GM23338 (cell line): ENCODE measurements around the gene HPGD. TPM values are rescaled to one million over a fixed set of nuclear protein-coding genes. Genes with fewer than 3 reads are reported as not detected.

Experiments used
- ATAC-seq: fragments of 200-7000 bp; cut with Tn5 transposase; 3 replicates; pipeline ENCODE4 v1.9.1; 2020
- DNase-seq: peaks from one replicate; pipeline ENCODE4 v3.0.0-alpha.2; 2015; ENCODE audit warnings: low spot score
- H2AFZ ChIP-seq: fragments of 200-600 bp; sonication (generic); 2 replicates; pipeline ENCODE4 v1.8.0; 2016; ENCODE audit warnings: antibody characterized with exemption, mild to moderate bottlenecking, moderate library complexity
- H3F3A ChIP-seq: fragments of 200-600 bp; sonication (generic); replicated peaks from 2 replicates; pipeline ENCODE4 v1.8.0; 2017; ENCODE audit warnings: antibody characterized with exemption, mixed run types, low read depth
- H3K27ac ChIP-seq: fragments of 200-600 bp; sonication (generic); 2 replicates; pipeline ENCODE4 v1.6.1; 2016; ENCODE audit warnings: low read depth
- H3K27me3 ChIP-seq: fragments of 200-600 bp; sonication (generic); 2 replicates; pipeline ENCODE4 v1.8.0; 2016; ENCODE audit warnings: mild to moderate bottlenecking, mixed run types, moderate library complexity; ENCODE audit not compliant: insufficient read depth
- H3K36me3 ChIP-seq: fragments of 200-600 bp; sonication (generic); 2 replicates; pipeline ENCODE4 v1.8.0; 2016; ENCODE audit warnings: mild to moderate bottlenecking; ENCODE audit not compliant: insufficient read depth
- H3K4me1 ChIP-seq: fragments of 200-600 bp; sonication (generic); 2 replicates; pipeline ENCODE4 v1.8.0; 2016; ENCODE audit warnings: mild to moderate bottlenecking, moderate library complexity; ENCODE audit not compliant: insufficient read depth
- H3K4me2 ChIP-seq: fragments of 200-600 bp; sonication (generic); 2 replicates; pipeline ENCODE4 v1.7.1; 2017; ENCODE audit warnings: mixed run types
- H3K4me3 ChIP-seq: fragments of 200-600 bp; sonication (generic); 2 replicates; pipeline ENCODE4 v1.6.1; 2016; ENCODE audit warnings: mixed run types
- H3K79me2 ChIP-seq: fragments of 200-600 bp; sonication (generic); replicated peaks from 2 replicates; pipeline ENCODE4 v1.8.0; 2017; ENCODE audit warnings: mild to moderate bottlenecking; ENCODE audit not compliant: insufficient read depth
- H3K9me2 ChIP-seq: fragments of 200-600 bp; sonication (generic); 2 replicates; pipeline ENCODE4 v1.8.0; 2017; ENCODE audit not compliant: insufficient read depth
- H4K20me1 ChIP-seq: fragments of 200-600 bp; sonication (generic); replicated peaks from 2 replicates; pipeline ENCODE4 v1.8.0; 2017; ENCODE audit warnings: mild to moderate bottlenecking; ENCODE audit not compliant: insufficient read depth
- H3K27ac Mint-ChIP-seq: 2 replicates; pipeline ENCODE4 v1.8.0; 2020; ENCODE audit warnings: inconsistent platforms, mild to moderate bottlenecking, moderate library complexity, mixed read lengths
- H3K27me3 Mint-ChIP-seq: 3 replicates; pipeline ENCODE4 v1.8.0; 2022; ENCODE audit warnings: low read depth, mild to moderate bottlenecking, moderate library complexity, mixed read lengths, inconsistent platforms; ENCODE audit not compliant: insufficient read depth, poor library complexity
- H3K36me3 Mint-ChIP-seq: 3 replicates; pipeline ENCODE4 v1.8.0; 2021; ENCODE audit warnings: low read depth, mild to moderate bottlenecking, inconsistent platforms, moderate library complexity, mixed read lengths
- H3K4me1 Mint-ChIP-seq: 3 replicates; pipeline ENCODE4 v1.8.0; 2020; ENCODE audit warnings: mild to moderate bottlenecking, inconsistent platforms, mixed read lengths
- H3K4me3 Mint-ChIP-seq: 3 replicates; pipeline ENCODE4 v1.8.0; 2021; ENCODE audit warnings: moderate library complexity, mild to moderate bottlenecking, inconsistent platforms, mixed read lengths
- H3K9me3 Mint-ChIP-seq: 3 replicates; pipeline ENCODE4 v1.8.0; 2020; ENCODE audit warnings: moderate library complexity, mild to moderate bottlenecking, inconsistent platforms, mixed read lengths
- CTCF ChIP-seq, 2 experiments: fragments of 200-600 bp in 1 of 2; sonication (generic) in 1 of 2; conservative IDR thresholded peaks; 2 replicates each; pipeline versions ENCODE4 v1.5.1 to v1.6.1; 2016 to 2017; ENCODE audit warnings: antibody characterized with exemption in 2 of 2, low read depth in 2 of 2, mild to moderate bottlenecking in 2 of 2, moderate library complexity in 1 of 2
- EZH2 ChIP-seq: fragments of 200-600 bp; sonication (generic); IDR thresholded peaks from one replicate; pipeline ENCODE4 v1.8.0; 2017; ENCODE audit warnings: antibody characterized with exemption, mild to moderate bottlenecking, low read depth; ENCODE audit not compliant: unreplicated experiment
- EZH2phosphoT487 ChIP-seq: fragments of 200-600 bp; sonication (generic); IDR thresholded peaks from one replicate; pipeline ENCODE4 v1.8.1; 2018; ENCODE audit warnings: antibody characterized with exemption; ENCODE audit not compliant: unreplicated experiment
- JUNB ChIP-seq: IDR thresholded peaks from one replicate; pipeline ENCODE4 v1.6.1; 2016; ENCODE audit warnings: antibody characterized with exemption; ENCODE audit not compliant: unreplicated experiment
- NANOG ChIP-seq: IDR thresholded peaks from 2 replicates; pipeline ENCODE4 v1.6.1; 2016; ENCODE audit warnings: antibody characterized with exemption, borderline replicate concordance
- POLR2AphosphoS5 ChIP-seq: IDR thresholded peaks from 2 replicates; pipeline ENCODE4 v1.6.1; 2016; ENCODE audit warnings: antibody characterized with exemption, low read depth
- STAT1 ChIP-seq: IDR thresholded peaks from one replicate; pipeline ENCODE4 v1.6.1; 2016; ENCODE audit warnings: antibody characterized with exemption; ENCODE audit not compliant: unreplicated experiment
- ZNF114 ChIP-seq: fragments of 250-450 bp; sonication (Bioruptor Pico); IDR thresholded peaks from 2 replicates; pipeline ENCODE4 v1.5.0; 2020; ENCODE audit warnings: mild to moderate bottlenecking, moderate library complexity
- polyA plus RNA-seq: library from polyadenylated mRNA; unstranded; fragments of >200 nt; fragmentation: Nextera tagmentation; extraction: Ambion mirVana; gene quantifications from 2 replicates; pipeline ENCODE4 v1.2.1, GENCODE V29; 2016
- total RNA-seq: library from RNA; depleted of rRNA; stranded (reverse); fragments of >200 nt; shearing (Covaris generic); gene quantifications from 2 replicates; pipeline ENCODE4 v1.2.3, GENCODE V29; 2014
- TF ChIP-seq, protein P1 (sequence below): IDR thresholded peaks from one replicate; pipeline ENCODE4 v1.6.1; 2018; ENCODE audit warnings: antibody characterized with exemption; ENCODE audit not compliant: unreplicated experiment

HPGD gene
- total and polyA plus RNA-seq, 2 experiments from 2014 or later = 5.6 to 9.1 TPM

GRCh38 chr4:174532445-174532844 is 10.2 kb upstream of the HPGD start (continued):
- TF ChIP-seq STAT1 = no peak
- no peak for TF ChIP-seq JUNB
- TF ChIP-seq ZNF114 = no peak
- no peak for TF ChIP-seq EZH2

DNA sequence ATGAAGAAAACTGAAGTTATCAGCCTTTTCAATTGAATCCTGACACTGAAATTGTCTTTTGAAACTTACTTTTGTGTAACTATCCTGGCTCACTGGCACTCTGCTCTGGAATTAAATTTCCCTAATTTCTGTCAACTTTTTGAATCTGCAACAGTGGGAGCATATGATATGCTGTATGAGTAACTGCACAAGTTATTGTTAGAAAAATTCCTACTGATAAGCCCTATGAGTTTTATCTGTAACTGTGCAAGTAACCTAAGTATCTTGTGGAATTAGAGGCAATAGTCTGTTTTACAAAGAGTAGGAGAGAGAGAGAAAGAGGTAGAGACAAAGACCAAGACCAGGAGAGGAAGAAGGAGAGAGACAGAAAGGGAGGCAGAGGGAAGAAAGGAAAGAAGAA is 9.2 kb upstream of the HPGD start:
- no peak overlapping the region for H3K27ac ChIP-seq
- H3K4me3 ChIP-seq = no peak overlapping the region
- Mint-ChIP-seq H3K9me3 (no peaks in the 10 kb centered on the region), H3K36me3 (no peaks in the 10 kb centered on the region), H3K27ac (no peak overlapping the region), H3K4me3 (no peak overlapping the region), H3K27me3 (peaks cover 5% of the 10 kb centered on the region), H3K4me1 (peaks cover 12% of the 10 kb centered on the region)
- DNase-seq (no peak), ATAC-seq (no peak)
- no peak overlapping the region for H3K4me2 ChIP-seq
- H2AFZ ChIP-seq = peak overlapping the region; percentile 30; the same call in 1 of the 2 replicates
- no peaks in the 10 kb centered on the region for H3K27me3 ChIP-seq
- H3F3A ChIP-seq = no peaks in the 10 kb centered on the region
- TF ChIP-seq CTCF (conservative IDR thresholded peaks at IDR 0.05; ENCODE audit: low read depth in 2 of 2) (no peak), ZNF114 (no peak), EZH2phosphoT487 (no peak), POLR2AphosphoS5 (no peak), JUNB (no peak)
- TF ChIP-seq, protein P1, sequence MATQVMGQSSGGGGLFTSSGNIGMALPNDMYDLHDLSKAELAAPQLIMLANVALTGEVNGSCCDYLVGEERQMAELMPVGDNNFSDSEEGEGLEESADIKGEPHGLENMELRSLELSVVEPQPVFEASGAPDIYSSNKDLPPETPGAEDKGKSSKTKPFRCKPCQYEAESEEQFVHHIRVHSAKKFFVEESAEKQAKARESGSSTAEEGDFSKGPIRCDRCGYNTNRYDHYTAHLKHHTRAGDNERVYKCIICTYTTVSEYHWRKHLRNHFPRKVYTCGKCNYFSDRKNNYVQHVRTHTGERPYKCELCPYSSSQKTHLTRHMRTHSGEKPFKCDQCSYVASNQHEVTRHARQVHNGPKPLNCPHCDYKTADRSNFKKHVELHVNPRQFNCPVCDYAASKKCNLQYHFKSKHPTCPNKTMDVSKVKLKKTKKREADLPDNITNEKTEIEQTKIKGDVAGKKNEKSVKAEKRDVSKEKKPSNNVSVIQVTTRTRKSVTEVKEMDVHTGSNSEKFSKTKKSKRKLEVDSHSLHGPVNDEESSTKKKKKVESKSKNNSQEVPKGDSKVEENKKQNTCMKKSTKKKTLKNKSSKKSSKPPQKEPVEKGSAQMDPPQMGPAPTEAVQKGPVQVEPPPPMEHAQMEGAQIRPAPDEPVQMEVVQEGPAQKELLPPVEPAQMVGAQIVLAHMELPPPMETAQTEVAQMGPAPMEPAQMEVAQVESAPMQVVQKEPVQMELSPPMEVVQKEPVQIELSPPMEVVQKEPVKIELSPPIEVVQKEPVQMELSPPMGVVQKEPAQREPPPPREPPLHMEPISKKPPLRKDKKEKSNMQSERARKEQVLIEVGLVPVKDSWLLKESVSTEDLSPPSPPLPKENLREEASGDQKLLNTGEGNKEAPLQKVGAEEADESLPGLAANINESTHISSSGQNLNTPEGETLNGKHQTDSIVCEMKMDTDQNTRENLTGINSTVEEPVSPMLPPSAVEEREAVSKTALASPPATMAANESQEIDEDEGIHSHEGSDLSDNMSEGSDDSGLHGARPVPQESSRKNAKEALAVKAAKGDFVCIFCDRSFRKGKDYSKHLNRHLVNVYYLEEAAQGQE = no peak
- H3K79me2 ChIP-seq = no peaks in the 10 kb centered on the region
- no peaks in the 10 kb centered on the region; the same call in 1 of the 2 replicates for H3K9me2 ChIP-seq
- H4K20me1 ChIP-seq = no peaks in the 10 kb centered on the region
- no peaks in the 10 kb centered on the region for H3K36me3 ChIP-seq
- peaks cover 10% of the 10 kb centered on the region; the same call in 1 of the 2 replicates for H3K4me1 ChIP-seq

GRCh38 chr4:174528226-174528625 is 5.9 kb upstream of the HPGD start:
- DNase-seq = no peak
- ATAC-seq = no peak
- H2AFZ ChIP-seq = 0 out of 2 replicates have a peak overlapping the region, but pooled peaks have one; percentile 24
- Mint-ChIP-seq H3K4me3 (no peak overlapping the region), H3K36me3 (no peaks in the 10 kb centered on the region), H3K27me3 (peaks cover 12% of the 10 kb centered on the region), H3K27ac (no peak overlapping the region), H3K4me1 (peaks cover 23% of the 10 kb centered on the region), H3K9me3 (no peaks in the 10 kb centered on the region)
- H4K20me1 ChIP-seq = no peaks in the 10 kb centered on the region
- no peaks in the 10 kb centered on the region for H3K36me3 ChIP-seq
- no peak overlapping the region for H3K4me3 ChIP-seq
- H3K79me2 ChIP-seq = no peaks in the 10 kb centered on the region
- H3K27me3 ChIP-seq = peaks cover 12% of the 10 kb centered on the region
- H3K9me2 ChIP-seq = no peaks in the 10 kb centered on the region
- H3K4me1 ChIP-seq = peaks cover 20% of the 10 kb centered on the region
- H3K4me2 ChIP-seq = no peak overlapping the region
- no peaks in the 10 kb centered on the region for H3F3A ChIP-seq
- H3K27ac ChIP-seq = no peak overlapping the region
- TF ChIP-seq NANOG = no peak
- no peak for TF ChIP-seq CTCF (conservative IDR thresholded peaks at IDR 0.05; ENCODE audit: low read depth in 2 of 2)
- TF ChIP-seq ZNF114 = no peak
- no peak for TF ChIP-seq STAT1
- TF ChIP-seq JUNB = no peak
- TF ChIP-seq EZH2 = no peak
